Activated CD8-positive, alpha-beta T cell treated with anti-CD3 and anti-CD28 coated beads for 36 hours (primary cell): ENCODE measurements around the gene LRRC43. TPM values are rescaled to one million over a fixed set of nuclear protein-coding genes. Genes with fewer than 3 reads are reported as not detected.

Experiments
- ATAC-seq: fragments of 200-7000 bp; cut with Tn5 transposase; one replicate; pipeline ENCODE4 v1.10.0; 2021; ENCODE audit warnings: mild to moderate bottlenecking, moderate library complexity
- CTCF ChIA-PET: fragments of 350-600 bp; sonication (Branson Sonifier 250); formaldehyde crosslinking; loops from one replicate; lab custom pipeline; 2021; ENCODE audit warnings: antibody characterized with exemption; lab: Charles Lee
- POLR2A ChIA-PET: fragments of 350-600 bp; sonication (Branson Sonifier 250); formaldehyde crosslinking; loops from one replicate; lab custom pipeline; 2021; ENCODE audit warnings: antibody characterized with exemption; lab: Charles Lee
- DNase-seq: peaks from one replicate; pipeline ENCODE4 v3.0.0-alpha.2; 2020
- H3K27ac Mint-ChIP-seq: one replicate; pipeline ENCODE4 v1.8.0; 2021; ENCODE audit warnings: mild to moderate bottlenecking, mixed read lengths
- H3K27me3 Mint-ChIP-seq: one replicate; pipeline ENCODE4 v1.8.0; 2021; ENCODE audit warnings: mixed read lengths
- H3K36me3 Mint-ChIP-seq: one replicate; pipeline ENCODE4 v1.8.0; 2021; ENCODE audit warnings: low read depth, mixed read lengths
- H3K4me1 Mint-ChIP-seq: one replicate; pipeline ENCODE4 v1.8.0; 2021; ENCODE audit warnings: low read depth, mixed read lengths
- H3K4me3 Mint-ChIP-seq: one replicate; pipeline ENCODE4 v1.8.0; 2021; ENCODE audit warnings: mild to moderate bottlenecking, moderate library complexity, mixed read lengths
- H3K9me3 Mint-ChIP-seq: one replicate; pipeline ENCODE4 v1.8.0; 2021; ENCODE audit warnings: mixed read lengths
- intact Hi-C: fragments of 100-400 bp; cut with micrococcal nuclease; formaldehyde crosslinking; loops from one replicate; pipeline ENCODE4 v1.10.0; 2022
- total RNA-seq, 2 experiments: library from RNA; stranded (reverse); gene quantifications; one replicate each; pipeline ENCODE4 v1.2.3, GENCODE V29; 2021
- TF ChIP-seq, protein P1 (sequence below): fragments of 200-600 bp; IDR thresholded peaks from one replicate; pipeline ENCODE4 v1.8.0; 2022; ENCODE audit warnings: antibody characterized with exemption, mild to moderate bottlenecking

Gene LRRC43
- total RNA-seq, 2 experiments from 2014 or later = not detected

DNA sequence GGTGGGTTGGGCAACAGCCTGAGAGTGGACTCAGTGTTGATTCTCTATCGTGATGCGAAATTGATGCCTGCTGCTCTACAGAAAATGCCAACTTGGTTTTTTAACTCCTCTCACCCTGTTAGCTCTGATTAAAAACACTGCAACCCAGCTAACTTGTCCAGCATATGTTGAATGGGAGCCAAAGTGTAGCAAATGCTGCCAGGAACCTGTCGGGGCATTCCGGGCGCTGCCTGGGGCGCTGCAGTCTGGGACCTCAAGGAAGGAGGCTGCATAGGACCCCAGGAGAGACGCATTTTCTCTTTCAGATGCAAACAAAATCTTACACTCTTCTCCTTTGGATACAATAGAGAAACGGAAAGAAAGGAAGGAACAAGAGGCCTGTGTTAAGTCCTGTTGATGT lies 24.5 kb downstream of the LRRC43 start:
- Mint-ChIP-seq H3K27ac (no peak overlapping the region), H3K27me3 (peaks cover 16% of the 10 kb centered on the region), H3K4me3 (no peak overlapping the region), H3K4me1 (peaks cover 13% of the 10 kb centered on the region), H3K36me3 (peaks cover 28% of the 10 kb centered on the region), H3K9me3 (no peaks in the 10 kb centered on the region)
- ChIA-PET CTCF (no interaction called here), POLR2A (no interaction called here)
- TF ChIP-seq, protein P1, sequence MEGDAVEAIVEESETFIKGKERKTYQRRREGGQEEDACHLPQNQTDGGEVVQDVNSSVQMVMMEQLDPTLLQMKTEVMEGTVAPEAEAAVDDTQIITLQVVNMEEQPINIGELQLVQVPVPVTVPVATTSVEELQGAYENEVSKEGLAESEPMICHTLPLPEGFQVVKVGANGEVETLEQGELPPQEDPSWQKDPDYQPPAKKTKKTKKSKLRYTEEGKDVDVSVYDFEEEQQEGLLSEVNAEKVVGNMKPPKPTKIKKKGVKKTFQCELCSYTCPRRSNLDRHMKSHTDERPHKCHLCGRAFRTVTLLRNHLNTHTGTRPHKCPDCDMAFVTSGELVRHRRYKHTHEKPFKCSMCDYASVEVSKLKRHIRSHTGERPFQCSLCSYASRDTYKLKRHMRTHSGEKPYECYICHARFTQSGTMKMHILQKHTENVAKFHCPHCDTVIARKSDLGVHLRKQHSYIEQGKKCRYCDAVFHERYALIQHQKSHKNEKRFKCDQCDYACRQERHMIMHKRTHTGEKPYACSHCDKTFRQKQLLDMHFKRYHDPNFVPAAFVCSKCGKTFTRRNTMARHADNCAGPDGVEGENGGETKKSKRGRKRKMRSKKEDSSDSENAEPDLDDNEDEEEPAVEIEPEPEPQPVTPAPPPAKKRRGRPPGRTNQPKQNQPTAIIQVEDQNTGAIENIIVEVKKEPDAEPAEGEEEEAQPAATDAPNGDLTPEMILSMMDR = no peak
- intact Hi-C loops = no loop called here
- DNase-seq (no peak), ATAC-seq (no peak)

- H3K27me3 Mint-ChIP-seq = peaks cover 11% of the 10 kb centered on the region
- ChIA-PET CTCF (no interaction called here), POLR2A (interaction anchor here (0.5 to 1.3 kb wide), 3 partner anchors 15 to 321 kb away, joined by 3 to 4 read pairs (median 4); no protein-coding TSS in a partner anchor)
- intact Hi-C loops = no loop called here
- ATAC-seq (no peak), DNase-seq (no peak)
- peaks cover 7% of the 10 kb centered on the region for H3K4me1 Mint-ChIP-seq
- H3K9me3 Mint-ChIP-seq = no peaks in the 10 kb centered on the region
- no peak overlapping the region for H3K4me3 Mint-ChIP-seq
- H3K27ac Mint-ChIP-seq = no peak overlapping the region
- TF ChIP-seq, protein P1 = no peak
- peaks cover 29% of the 10 kb centered on the region for H3K36me3 Mint-ChIP-seq
Measured at GRCh38 chr12:122208073-122208820, 25.3 kb downstream of the LRRC43 start.

GRCh38 chr12:122215771-122216170 lies 32.8 kb downstream of the LRRC43 start:
- no peak for DNase-seq
- Mint-ChIP-seq H3K4me1 (peaks cover 2% of the 10 kb centered on the region), H3K27me3 (no peaks in the 10 kb centered on the region), H3K4me3 (no peak overlapping the region), H3K27ac (no peak overlapping the region), H3K9me3 (no peaks in the 10 kb centered on the region), H3K36me3 (peaks cover 40% of the 10 kb centered on the region)
- no peak for ATAC-seq
- TF ChIP-seq, protein P1 = no peak
- intact Hi-C loops = no loop called here
- ChIA-PET POLR2A (interaction anchor here (2.2 to 3.5 kb wide), 2 partner anchors 10 to 11 kb away, joined by 7 to 17 read pairs; partner anchors contain the start of gene DIABLO), CTCF (interaction anchor here (0.7 to 1.6 kb wide), 3 partner anchors 9 to 15 kb away, joined by 3 to 5 read pairs (median 3); no protein-coding TSS in a partner anchor)

- TF ChIP-seq, protein P1 = no peak
- CTCF ChIA-PET = interaction anchor here (0.7 to 1.6 kb wide), 3 partner anchors 8 to 15 kb away, joined by 3 to 5 read pairs (median 3); no protein-coding TSS in a partner anchor
- no peak overlapping the region for H3K27ac Mint-ChIP-seq
- POLR2A ChIA-PET = interaction anchor here (2.2 to 3.5 kb wide), 2 partner anchors 10 to 11 kb away, joined by 7 to 17 read pairs; partner anchors contain the start of gene DIABLO
- ATAC-seq (no peak), DNase-seq (no peak)
- H3K4me3 Mint-ChIP-seq = no peak overlapping the region
- intact Hi-C loops = no loop called here
- H3K27me3 Mint-ChIP-seq = no peaks in the 10 kb centered on the region
- peaks cover 5% of the 10 kb centered on the region for H3K4me1 Mint-ChIP-seq
- peaks cover 36% of the 10 kb centered on the region for H3K36me3 Mint-ChIP-seq
- H3K9me3 Mint-ChIP-seq = no peaks in the 10 kb centered on the region
Measured at GRCh38 chr12:122216445-122216844, 33.5 kb downstream of the LRRC43 start.
